Kidney (tissue), 14 donors: ENCODE measurements around the gene TYMP. TPM values are rescaled to one million over a fixed set of nuclear protein-coding genes. Genes with fewer than 3 reads are reported as not detected.
"Not testable (repeated sequence)": the region's sequence is repeated elsewhere in the genome, so short reads cannot be mapped to it uniquely, and the experiment has no call there.

Experiments used
- DNase-seq, 5 donors: peaks; one replicate each; pipeline ENCODE4 v3.0.0-alpha.2; 2013 to 2020
- FAIRE-seq: peaks from 2 replicates; lab custom pipeline; 2012; peaks lifted over from hg19 to GRCh38; lab: Jason Lieb, UNC
- H3K27ac ChIP-seq, 2 donors: one replicate each; pipeline ENCODE4 v1.7.0; 2013; ENCODE audit warnings: low read depth in 2 of 2, low read length in 2 of 2, inconsistent platforms in 1 of 2
- H3K27me3 ChIP-seq: one replicate; pipeline ENCODE4 v1.7.1; 2013; ENCODE audit warnings: low read length, inconsistent platforms; ENCODE audit not compliant: control insufficient read depth, insufficient read depth
- H3K36me3 ChIP-seq, 3 donors: one replicate each; pipeline versions ENCODE4 v1.7.0 to v1.7.1; 2013; ENCODE audit warnings: low read length in 3 of 3, control low read depth in 1 of 3, inconsistent platforms in 1 of 3; ENCODE audit not compliant: insufficient read depth in 3 of 3, control insufficient read depth in 2 of 3
- H3K4me1 ChIP-seq, 3 donors: one replicate each; pipeline versions ENCODE4 v1.7.0 to v1.7.1; 2013; ENCODE audit warnings: low read length in 3 of 3, inconsistent platforms in 1 of 3, low read depth in 1 of 3; ENCODE audit not compliant: control insufficient read depth in 2 of 3, insufficient read depth in 2 of 3
- H3K4me3 ChIP-seq, 3 donors: one replicate each; pipeline versions ENCODE4 v1.7.0 to v1.8.1; 2013; ENCODE audit warnings: low read length in 3 of 3, control low read depth in 1 of 3, inconsistent platforms in 1 of 3
- H3K9ac ChIP-seq, 3 donors: one replicate each; pipeline versions ENCODE4 v1.7.0 to v1.7.1; 2013; ENCODE audit warnings: low read length in 3 of 3, control low read depth in 1 of 3, inconsistent platforms in 1 of 3
- H3K9me3 ChIP-seq, 3 donors: one replicate each; pipeline versions ENCODE4 v1.7.0 to v1.7.1; 2013; ENCODE audit warnings: low read length in 3 of 3, control low read depth in 1 of 3, inconsistent platforms in 1 of 3; ENCODE audit not compliant: control insufficient read depth in 2 of 3, insufficient read depth in 1 of 3
- CTCF ChIP-seq: IDR thresholded peaks from 3 replicates; pipeline ENCODE4 v1.5.1; 2012; ENCODE audit warnings: mild to moderate bottlenecking, moderate library complexity, borderline replicate concordance; ENCODE audit not compliant: insufficient read depth; ENCODE audit errors: extremely low read depth
- intact Hi-C: fragments of 100-400 bp; cut with DNase I; formaldehyde crosslinking; loops from one replicate; pipeline ENCODE4 v1.11.1; 2022
- polyA plus RNA-seq: library from polyadenylated mRNA; stranded (reverse); fragments of 350-450 nt; fragmentation: Illumina TruSeq; extraction: RNeasy Lipid Tissue Mini Kit (QIAGEN cat#74804); gene quantifications from one replicate; pipeline ENCODE4 v1.2.3, GENCODE V29; 2014; ENCODE audit warnings: low read depth, low replicate concordance; ENCODE audit not compliant: insufficient read depth
- total RNA-seq: library from RNA; stranded (reverse); fragmentation: NEBNext Ultra II Directional; extraction: Animal tissue kit (Norgen Biotek cat#: 25700); gene quantifications from one replicate; pipeline ENCODE4 v1.2.1, GENCODE V29; 2021
- donor health status: control.
- donor health status: control.
- donor health status: control.
- donor health status: control.
- donor health status: control.
- donor health status: DM: yes; HTN: yes; CAD: no.
- donor health status: Normal renal cell carcinoma (clear cell type).

The TYMP gene
- total and polyA plus RNA-seq, 2 donors from 2014 or later: 22.2 to 163 TPM

- FAIRE-seq: no peak
- peak overlapping the region in 1 of 3 donors; percentile 29 for H3K4me3 ChIP-seq
- no peaks in the 10 kb centered on the region for H3K9me3 ChIP-seq
- intact Hi-C loops: no loop called here
- H3K36me3 ChIP-seq: no peaks in the 10 kb centered on the region
- peak; percentile 42 for TF ChIP-seq CTCF
- H3K4me1 ChIP-seq: peaks cover 0 to 5% (median 2%) of the 10 kb centered on the region in 3 donors
- peak overlapping the region in 1 of 2 donors; percentile 67 for H3K27ac ChIP-seq
- DNase-seq: peak; percentile 77 to 92 (median 82)
- H3K9ac ChIP-seq: peak overlapping the region in 2 of 3 donors; percentile 26 to 29
- H3K27me3 ChIP-seq: peaks cover 9% of the 10 kb centered on the region
These were observed 14.4 kb upstream of the TYMP start for GRCh38 chr22:50544078-50544745.

GRCh38 chr22:50542416-50542927 lies 12.7 kb upstream of the TYMP start:
- DNase-seq (no peak), FAIRE-seq (no peak)
- intact Hi-C loops: no loop called here
- H3K36me3 ChIP-seq: no peaks in the 10 kb centered on the region
- H3K9me3 ChIP-seq: no peaks in the 10 kb centered on the region
- H3K27me3 ChIP-seq: peaks cover 6% of the 10 kb centered on the region
- H3K9ac ChIP-seq: no peak overlapping the region
- peak overlapping the region in 1 of 2 donors; percentile 13 for H3K27ac ChIP-seq
- H3K4me1 ChIP-seq: peaks cover 0 to 6% (median 4%) of the 10 kb centered on the region in 3 donors
- H3K4me3 ChIP-seq: no peak overlapping the region
- no peak for TF ChIP-seq CTCF

DNA sequence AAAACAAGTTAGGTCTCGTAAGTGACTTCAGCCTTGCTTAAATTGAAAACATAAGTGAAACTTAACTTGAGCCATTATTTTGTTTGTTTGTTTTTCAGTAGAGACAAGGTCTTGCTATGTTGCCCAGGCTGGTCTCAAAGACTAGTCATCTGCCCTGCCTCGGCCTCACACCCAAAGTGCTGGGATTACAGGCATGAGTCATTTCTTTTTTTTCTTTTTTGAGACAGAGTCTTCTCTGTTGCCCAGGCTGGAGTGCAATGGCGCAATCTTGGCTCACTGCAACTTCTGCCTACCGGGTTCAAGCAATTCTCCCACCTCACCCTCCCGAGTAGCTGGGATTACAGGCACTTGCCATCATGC lies 11.8 kb upstream of the TYMP start:
- FAIRE-seq, H3K27me3 ChIP-seq, H3K4me3 ChIP-seq, H3K27ac ChIP-seq, H3K4me1 ChIP-seq, DNase-seq, H3K36me3 ChIP-seq, H3K9ac ChIP-seq, H3K9me3 ChIP-seq, intact Hi-C loops: not testable (repeated sequence)

GRCh38 chr22:50540381-50540780 lies 10.6 kb upstream of the TYMP start:
- DNase-seq: no peak
- H3K27ac ChIP-seq: peak overlapping the region in 1 of 2 donors; percentile 20

More at GRCh38 chr22:50540381-50540780, 10.6 kb upstream of the TYMP start:
- H3K9me3 ChIP-seq: no peaks in the 10 kb centered on the region
- TF ChIP-seq CTCF: no peak
- H3K4me3 ChIP-seq: no peak overlapping the region
- intact Hi-C loops: no loop called here
- FAIRE-seq: no peak
- H3K36me3 ChIP-seq: no peaks in the 10 kb centered on the region
- H3K4me1 ChIP-seq: peaks cover 0 to 6% (median 4%) of the 10 kb centered on the region in 3 donors
- no peak overlapping the region for H3K9ac ChIP-seq
- H3K27me3 ChIP-seq: peaks cover 2% of the 10 kb centered on the region
